Cardiac muscle cell (in vitro differentiated cells and primary cell): Measurements from ENCODE around the gene SNRK. TPM values are rescaled to one million over a fixed set of nuclear protein-coding genes. Genes with fewer than 3 reads are reported as not detected.

ENCODE experiments used
- DNase-seq, 2 donors: peaks; one replicate each; pipeline versions ENCODE4 v3.0.0 to v3.0.0-alpha.2; 2010 to 2017; ENCODE audit warnings: low read depth in 1 of 2, low spot score in 1 of 2
- H3K27ac ChIP-seq: fragments of 200-600 bp; sonication (generic); 2 replicates; pipeline ENCODE4 v1.5.1; 2016
- H3K27me3 ChIP-seq: fragments of 200-600 bp; sonication (generic); 2 replicates; pipeline ENCODE4 v1.6.0; 2016; ENCODE audit warnings: control low read depth
- H3K36me3 ChIP-seq: fragments of 200-600 bp; sonication (generic); 2 replicates; pipeline ENCODE4 v1.5.1; 2016; ENCODE audit warnings: control low read depth
- H3K4me1 ChIP-seq: fragments of 200-600 bp; sonication (generic); 2 replicates; pipeline ENCODE4 v1.8.1; 2017; ENCODE audit warnings: low read depth, mild to moderate bottlenecking, mixed run types
- H3K4me3 ChIP-seq: fragments of 200-600 bp; sonication (generic); 2 replicates; pipeline ENCODE4 v1.5.1; 2016; ENCODE audit warnings: mild to moderate bottlenecking
- H3K9me3 ChIP-seq: fragments of 200-600 bp; sonication (generic); 2 replicates; pipeline ENCODE4 v1.5.1; 2017; ENCODE audit warnings: low read depth, mild to moderate bottlenecking, control low read depth
- CTCF ChIP-seq: IDR thresholded peaks from 2 replicates; pipeline ENCODE4 v1.5.1; 2012; ENCODE audit warnings: low read depth, mild to moderate bottlenecking, low read length
- polyA plus RNA-seq: library from polyadenylated mRNA; unstranded; fragments of >200 nt; fragmentation: Nextera tagmentation; extraction: Ambion mirVana; gene quantifications from 2 replicates; pipeline ENCODE4 v1.2.1, GENCODE V29; 2016
- total RNA-seq: library from RNA; depleted of rRNA; stranded (reverse); fragments of >200 nt; gene quantifications from 2 replicates; pipeline ENCODE4 v1.2.3, GENCODE V29; 2016

The SNRK gene
- total and polyA plus RNA-seq, 2 experiments from 2014 or later: 4.6 to 15.6 TPM

DNA sequence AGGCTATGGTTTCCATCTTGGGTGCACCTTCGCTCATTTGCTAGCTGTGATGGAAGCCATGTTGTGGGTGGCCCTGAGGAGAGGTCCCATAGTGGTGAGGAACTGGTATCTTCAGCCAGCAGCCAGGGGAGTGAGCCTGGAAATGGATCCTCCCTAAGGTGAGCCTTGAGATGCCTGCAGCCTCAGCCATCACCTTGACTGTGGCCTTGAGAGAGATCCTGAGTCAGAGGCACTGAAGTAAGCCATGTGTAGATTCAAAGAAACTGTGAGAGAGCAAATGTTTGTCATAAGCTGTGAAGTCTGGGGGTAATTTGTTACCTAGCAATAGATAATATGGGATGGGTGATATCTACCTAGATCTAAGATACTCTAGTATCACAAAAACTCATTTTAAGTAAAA, 105.3 kb downstream of the SNRK start:
- no peaks in the 10 kb centered on the region for H3K9me3 ChIP-seq
- H3K27me3 ChIP-seq: no peaks in the 10 kb centered on the region
- H3K36me3 ChIP-seq: no peaks in the 10 kb centered on the region
- no peak for TF ChIP-seq CTCF
- DNase-seq: no peak
- no peak overlapping the region for H3K27ac ChIP-seq
- no peaks in the 10 kb centered on the region for H3K4me1 ChIP-seq
- no peak overlapping the region for H3K4me3 ChIP-seq

DNA sequence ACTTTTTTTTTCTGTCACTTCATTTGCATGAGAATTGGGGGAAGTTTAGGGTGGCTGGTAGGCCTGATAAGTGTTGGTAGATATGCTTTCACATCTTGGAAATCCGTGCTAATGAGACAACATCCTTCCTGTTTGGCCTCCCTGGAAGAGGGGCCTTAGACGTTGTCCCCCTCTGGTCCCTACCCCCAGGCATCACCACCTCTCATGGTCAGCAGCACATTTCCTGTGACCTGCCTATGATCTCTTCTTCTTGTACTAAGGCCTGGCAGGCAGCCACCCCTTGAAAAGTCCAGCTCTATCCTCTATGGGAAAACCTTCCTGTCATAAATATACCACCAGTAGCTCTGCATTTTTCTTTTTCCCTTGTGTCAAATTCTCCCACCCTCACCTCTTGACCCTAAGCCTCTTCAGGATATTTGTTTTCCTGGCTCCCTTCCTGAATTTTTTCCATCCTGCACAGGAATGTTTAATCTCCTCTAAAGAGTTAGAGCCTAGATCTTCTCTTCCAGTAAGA, 107.8 kb downstream of the SNRK start:
- no peaks in the 10 kb centered on the region for H3K27me3 ChIP-seq
- H3K4me3 ChIP-seq: no peak overlapping the region
- H3K36me3 ChIP-seq: no peaks in the 10 kb centered on the region
- H3K4me1 ChIP-seq: no peaks in the 10 kb centered on the region
- DNase-seq: peak in 1 of 2 donors; percentile 87
- H3K27ac ChIP-seq: no peak overlapping the region
- TF ChIP-seq CTCF: no peak
- H3K9me3 ChIP-seq: no peaks in the 10 kb centered on the region

GRCh38 chr3:43399034-43399433, 112.7 kb downstream of the SNRK start:
- H3K9me3 ChIP-seq: no peaks in the 10 kb centered on the region
- no peak for TF ChIP-seq CTCF

DNA sequence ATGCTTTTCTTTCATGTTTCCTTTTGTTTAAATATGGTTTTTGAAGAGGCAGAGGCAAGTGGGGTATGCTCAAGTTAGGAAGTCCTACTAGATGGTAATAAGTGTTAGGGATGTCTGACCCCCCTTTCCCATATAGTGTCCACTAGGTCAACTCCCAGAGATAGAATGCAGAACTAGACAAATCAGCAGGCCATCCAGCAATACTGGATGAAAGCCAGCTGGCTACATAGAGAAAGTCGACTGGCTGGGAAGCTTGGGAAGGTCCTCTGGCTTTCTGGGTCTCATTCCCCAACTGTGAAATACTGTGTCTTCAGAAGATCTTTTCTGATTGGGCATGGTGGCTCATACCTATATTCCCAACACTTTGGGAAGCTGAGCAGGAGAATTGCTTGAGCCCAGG, 113.8 kb downstream of the SNRK start:
- H3K4me3 ChIP-seq: no peak overlapping the region
- no peaks in the 10 kb centered on the region for H3K36me3 ChIP-seq
- H3K4me1 ChIP-seq: no peaks in the 10 kb centered on the region
- no peak for TF ChIP-seq CTCF
- no peaks in the 10 kb centered on the region for H3K27me3 ChIP-seq
- H3K27ac ChIP-seq: no peak overlapping the region
- no peaks in the 10 kb centered on the region for H3K9me3 ChIP-seq
- DNase-seq: peak in 1 of 2 donors; percentile 11

More at GRCh38 chr3:43399034-43399433, 112.7 kb downstream of the SNRK start:
- Histone ChIP-seq H3K36me3 (no peaks in the 10 kb centered on the region), H3K4me3 (no peak overlapping the region), H3K27ac (no peak overlapping the region), H3K4me1 (no peaks in the 10 kb centered on the region), H3K27me3 (no peaks in the 10 kb centered on the region)
- no peak for DNase-seq

Other genes starting within 250 kb of the SNRK start
- gene POMGNT2, start 180.5 kb upstream of the SNRK start, total RNA-seq: 22.4 and 32.7 TPM in 2 replicates
- 18.4 and 28.0 TPM in 2 replicates for gene POMGNT2, start 180.5 kb upstream of the SNRK start, polyA plus RNA-seq